WERI-Rb-1 (cell line): ENCODE data around the gene FBXL5.
A peak's percentile ranks its signal among the peaks of the same experiment; 100 is the strongest.

Experiments
- DNase-seq: peaks from one replicate; pipeline ENCODE4 v3.0.0-alpha.2; 2020
- H3K27ac ChIP-seq: fragments of 250-450 bp; sonication (Bioruptor Pico); 2 replicates; pipeline ENCODE4 v1.5.1; 2020; ENCODE audit warnings: mild to moderate bottlenecking, moderate library complexity
- H3K27me3 ChIP-seq: fragments of 250-450 bp; sonication (Bioruptor Pico); 2 replicates; pipeline ENCODE4 v1.5.1; 2021; ENCODE audit warnings: mild to moderate bottlenecking, low read depth, moderate library complexity; ENCODE audit not compliant: insufficient read depth, severe bottlenecking
- H3K36me3 ChIP-seq: fragments of 250-450 bp; sonication (Bioruptor Pico); 2 replicates; pipeline ENCODE4 v1.5.1; 2020; ENCODE audit warnings: mild to moderate bottlenecking, moderate library complexity
- H3K4me3 ChIP-seq: 2 replicates; pipeline ENCODE4 v1.5.1; 2011; ENCODE audit warnings: low read depth, mild to moderate bottlenecking, control low read depth, low read length
- H3K9me3 ChIP-seq: fragments of 250-450 bp; sonication (Bioruptor Pico); 2 replicates; pipeline ENCODE4 v1.5.1; 2021; ENCODE audit warnings: mild to moderate bottlenecking, moderate library complexity; ENCODE audit not compliant: severe bottlenecking
- TF ChIP-seq, protein P1 (sequence below): IDR thresholded peaks from 2 replicates; pipeline ENCODE4 v1.5.1; 2011; ENCODE audit warnings: low read depth, mild to moderate bottlenecking, control low read depth, inconsistent platforms, low read length

FBXL5 gene

GRCh38 chr4:15653864-15654592 lies 1.1 kb downstream of the FBXL5 start:
- Histone ChIP-seq H3K27ac (peak overlapping the region; percentile 100), H3K4me3 (peak overlapping the region; percentile 79), H3K9me3 (no peaks in the 10 kb centered on the region), H3K27me3 (no peaks in the 10 kb centered on the region), H3K36me3 (no peaks in the 10 kb centered on the region)
- TF ChIP-seq, protein P1, sequence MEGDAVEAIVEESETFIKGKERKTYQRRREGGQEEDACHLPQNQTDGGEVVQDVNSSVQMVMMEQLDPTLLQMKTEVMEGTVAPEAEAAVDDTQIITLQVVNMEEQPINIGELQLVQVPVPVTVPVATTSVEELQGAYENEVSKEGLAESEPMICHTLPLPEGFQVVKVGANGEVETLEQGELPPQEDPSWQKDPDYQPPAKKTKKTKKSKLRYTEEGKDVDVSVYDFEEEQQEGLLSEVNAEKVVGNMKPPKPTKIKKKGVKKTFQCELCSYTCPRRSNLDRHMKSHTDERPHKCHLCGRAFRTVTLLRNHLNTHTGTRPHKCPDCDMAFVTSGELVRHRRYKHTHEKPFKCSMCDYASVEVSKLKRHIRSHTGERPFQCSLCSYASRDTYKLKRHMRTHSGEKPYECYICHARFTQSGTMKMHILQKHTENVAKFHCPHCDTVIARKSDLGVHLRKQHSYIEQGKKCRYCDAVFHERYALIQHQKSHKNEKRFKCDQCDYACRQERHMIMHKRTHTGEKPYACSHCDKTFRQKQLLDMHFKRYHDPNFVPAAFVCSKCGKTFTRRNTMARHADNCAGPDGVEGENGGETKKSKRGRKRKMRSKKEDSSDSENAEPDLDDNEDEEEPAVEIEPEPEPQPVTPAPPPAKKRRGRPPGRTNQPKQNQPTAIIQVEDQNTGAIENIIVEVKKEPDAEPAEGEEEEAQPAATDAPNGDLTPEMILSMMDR, result no peak
- DNase-seq, result no peak

DNA sequence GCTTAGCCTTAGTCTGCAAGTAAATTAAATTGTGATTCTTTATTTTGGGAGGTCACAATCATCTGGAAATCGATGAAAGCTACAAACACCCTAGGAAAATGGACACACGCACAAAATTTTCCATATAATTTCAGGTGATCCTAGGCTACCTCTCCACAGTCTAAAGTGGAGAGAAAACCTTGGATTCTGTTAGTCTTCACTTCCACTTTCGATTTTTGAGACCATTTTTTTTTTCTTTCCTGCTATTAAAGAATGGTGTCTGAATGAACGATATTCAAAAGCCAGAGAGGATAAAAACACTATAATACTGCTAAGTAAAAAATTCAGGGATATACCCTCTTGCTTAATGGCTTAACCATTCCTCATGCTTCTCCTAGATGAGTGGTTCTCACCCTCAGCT lies 1.7 kb downstream of the FBXL5 start:
- peak overlapping the region; percentile 79 for H3K4me3 ChIP-seq
- H3K27ac ChIP-seq, result no peak overlapping the region
- no peaks in the 10 kb centered on the region for H3K36me3 ChIP-seq
- no peaks in the 10 kb centered on the region for H3K27me3 ChIP-seq
- TF ChIP-seq, protein P1, result no peak
- H3K9me3 ChIP-seq, result no peaks in the 10 kb centered on the region
- no peak for DNase-seq

DNA sequence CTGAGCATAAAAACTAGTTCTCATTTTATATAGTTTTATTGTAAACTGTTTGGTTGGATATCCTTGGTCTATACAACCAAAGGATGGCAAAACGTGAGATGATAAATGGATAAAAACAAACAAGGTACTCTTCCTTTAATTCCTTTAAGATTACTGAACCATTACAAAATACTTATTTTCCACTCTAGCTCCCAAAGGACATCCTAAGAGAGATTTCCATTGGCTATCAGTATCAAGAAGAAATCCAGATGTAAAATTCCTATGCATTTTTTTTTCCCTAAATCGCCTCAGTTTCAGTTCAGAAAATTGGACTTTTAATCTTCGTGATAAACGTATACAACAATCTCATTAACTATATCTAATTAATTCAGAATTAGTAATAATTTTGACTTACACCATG lies 2.3 kb downstream of the FBXL5 start:
- TF ChIP-seq, protein P1, result no peak
- Histone ChIP-seq H3K4me3 (no peak overlapping the region), H3K27ac (no peak overlapping the region), H3K9me3 (no peaks in the 10 kb centered on the region), H3K27me3 (no peaks in the 10 kb centered on the region), H3K36me3 (no peaks in the 10 kb centered on the region)
- DNase-seq, result no peak

DNA sequence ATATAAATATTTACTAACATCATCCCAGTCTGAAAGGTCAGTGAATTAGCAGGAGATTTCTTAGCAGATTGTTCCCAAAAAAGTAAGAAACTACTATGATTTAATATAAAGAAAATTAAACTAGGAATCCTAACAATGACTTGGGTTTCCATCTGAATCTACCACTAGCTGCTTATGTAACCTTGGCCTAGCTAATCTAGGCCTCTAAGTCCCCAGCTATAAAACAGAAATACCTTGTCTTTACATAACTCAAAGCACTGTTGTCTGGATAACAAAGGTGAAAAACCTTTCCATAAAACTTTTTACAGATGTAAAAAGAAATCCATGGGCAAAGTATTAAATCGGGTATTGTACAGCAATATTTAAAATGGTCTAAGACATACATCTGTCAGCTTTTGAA lies 3.0 kb downstream of the FBXL5 start:
- Histone ChIP-seq H3K27me3 (no peaks in the 10 kb centered on the region), H3K9me3 (no peaks in the 10 kb centered on the region), H3K4me3 (no peak overlapping the region), H3K27ac (no peak overlapping the region), H3K36me3 (no peaks in the 10 kb centered on the region)
- TF ChIP-seq, protein P1, result no peak
- DNase-seq, result no peak

- Histone ChIP-seq H3K27me3 (no peaks in the 10 kb centered on the region), H3K4me3 (no peak overlapping the region), H3K9me3 (no peaks in the 10 kb centered on the region), H3K36me3 (no peaks in the 10 kb centered on the region), H3K27ac (no peak overlapping the region)
- TF ChIP-seq, protein P1, result no peak
- no peak for DNase-seq
Observed at GRCh38 chr4:15651676-15652075, 3.5 kb downstream of the FBXL5 start.
